Measurements from ENCODE around the gene LLGL2. TPM values are rescaled to one million over a fixed set of nuclear protein-coding genes. Genes with fewer than 3 reads are reported as not detected.

Gene LLGL2
- total RNA-seq, result under 0.01 and 0.89 TPM in 2 replicates

DNA sequence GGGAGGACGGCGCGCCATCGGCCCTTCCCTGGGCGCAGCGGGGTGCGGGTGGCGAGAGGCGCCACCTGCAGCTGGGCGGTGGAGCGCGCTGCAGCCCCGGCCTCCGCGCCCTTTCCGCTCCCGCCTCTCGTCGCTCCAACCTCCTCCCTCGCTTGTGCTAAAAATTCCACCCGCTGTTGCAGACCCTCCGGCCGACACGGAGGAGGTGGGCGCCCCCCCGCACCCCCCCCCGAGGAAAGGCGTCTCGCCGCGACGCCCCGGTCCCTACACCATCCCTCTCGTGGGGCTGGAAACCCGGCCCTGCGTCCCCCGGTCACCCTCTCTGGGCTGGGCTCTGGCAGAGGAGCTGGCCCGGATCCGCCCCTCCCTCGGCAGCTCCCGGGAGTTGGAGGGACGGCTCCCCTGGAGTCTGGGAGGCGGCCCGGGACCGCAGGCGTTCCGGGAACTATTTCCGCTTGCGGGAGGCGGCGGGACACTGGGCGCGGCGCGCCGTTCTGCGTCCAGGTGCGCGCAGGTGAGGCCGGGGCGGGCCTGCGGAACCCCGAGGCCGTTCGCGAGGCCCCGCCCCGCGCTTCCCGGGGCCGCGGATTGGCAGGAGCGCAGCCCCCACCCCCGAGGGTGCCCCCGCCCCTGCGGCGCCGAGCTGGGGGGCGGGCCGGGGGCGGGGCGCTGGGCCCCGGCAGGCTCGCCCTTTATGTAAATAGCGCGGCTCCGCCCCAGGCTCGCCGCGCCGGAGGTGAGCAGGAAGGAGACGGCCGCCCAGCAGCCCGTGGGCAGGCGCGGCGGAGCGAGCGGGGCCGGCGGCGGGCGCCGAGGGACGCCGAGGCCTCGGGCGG is at the start of gene LLGL2:
Gene LLGL2, plus strand, starts transcription at position 728 of the 836 bp plus-strand sequence. CDS start 17,730 bp downstream, outside the sequence.

DNA sequence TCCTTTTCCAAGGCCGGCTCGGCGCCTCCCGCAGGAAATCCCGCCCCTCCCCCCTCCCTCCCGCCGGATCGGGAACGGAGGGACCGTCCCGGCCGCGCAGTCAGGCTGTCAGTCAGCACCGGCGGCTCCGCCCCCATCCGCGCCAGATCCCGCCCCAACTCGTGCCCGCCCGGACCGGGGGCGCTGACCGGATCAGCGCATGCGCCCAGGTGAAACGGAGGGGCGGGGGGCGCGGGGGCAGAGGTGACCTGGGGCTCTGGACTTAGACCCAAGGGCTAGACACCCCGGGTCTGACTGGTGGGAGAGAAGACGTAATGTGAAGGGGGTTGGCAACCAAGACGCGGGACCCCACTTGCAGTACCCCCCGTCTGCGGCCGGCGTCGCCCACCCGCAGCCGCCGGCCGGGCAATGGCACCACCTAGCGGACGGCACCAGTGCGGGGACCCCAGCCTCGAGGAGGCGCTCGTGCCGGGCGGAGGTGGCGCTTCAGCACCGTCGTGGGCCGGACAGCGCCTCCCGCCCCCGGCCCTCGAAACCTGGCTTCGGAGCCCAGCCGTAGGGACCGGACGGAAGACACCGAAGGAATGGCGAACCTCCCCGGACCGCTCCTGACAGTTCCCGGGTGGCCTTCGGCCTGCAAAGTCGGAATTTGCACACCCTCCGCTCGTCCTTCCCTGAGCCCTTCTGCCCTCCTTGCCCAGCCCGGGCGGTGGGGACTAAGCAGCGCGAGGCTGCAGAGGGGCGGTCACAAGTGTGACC is 9.8 kb upstream of the LLGL2 start, which contains the start of gene CASKIN2:
Gene CASKIN2, minus strand, starts transcription at position 42 of the 759 bp plus-strand sequence. CDS start 1,733 bp downstream, outside the sequence.

DNA sequence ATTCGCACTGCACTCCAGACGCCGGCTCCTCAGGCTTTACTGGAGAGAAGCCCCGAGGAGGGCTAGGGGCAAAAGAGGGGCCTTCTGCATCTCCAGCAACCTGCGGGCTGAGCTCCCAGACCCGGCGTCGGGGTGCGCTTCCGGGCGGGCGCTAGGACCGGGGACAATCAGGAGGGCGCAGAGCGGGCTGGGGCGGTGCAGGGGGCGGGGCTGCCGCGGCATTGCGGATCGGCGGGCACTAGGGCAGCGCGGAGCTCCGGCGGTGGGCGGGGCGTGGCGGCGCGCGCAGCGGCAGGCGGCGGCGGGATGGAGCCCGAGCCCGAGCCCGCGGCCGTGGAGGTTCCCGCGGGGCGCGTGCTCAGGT is 9.3 kb upstream of the LLGL2 start, which contains the start of gene TSEN54:
Gene TSEN54, plus strand, starts transcription at position 274 of the 364 bp plus-strand sequence. Its CDS starts 33 bp downstream, at position 307.

DNA sequence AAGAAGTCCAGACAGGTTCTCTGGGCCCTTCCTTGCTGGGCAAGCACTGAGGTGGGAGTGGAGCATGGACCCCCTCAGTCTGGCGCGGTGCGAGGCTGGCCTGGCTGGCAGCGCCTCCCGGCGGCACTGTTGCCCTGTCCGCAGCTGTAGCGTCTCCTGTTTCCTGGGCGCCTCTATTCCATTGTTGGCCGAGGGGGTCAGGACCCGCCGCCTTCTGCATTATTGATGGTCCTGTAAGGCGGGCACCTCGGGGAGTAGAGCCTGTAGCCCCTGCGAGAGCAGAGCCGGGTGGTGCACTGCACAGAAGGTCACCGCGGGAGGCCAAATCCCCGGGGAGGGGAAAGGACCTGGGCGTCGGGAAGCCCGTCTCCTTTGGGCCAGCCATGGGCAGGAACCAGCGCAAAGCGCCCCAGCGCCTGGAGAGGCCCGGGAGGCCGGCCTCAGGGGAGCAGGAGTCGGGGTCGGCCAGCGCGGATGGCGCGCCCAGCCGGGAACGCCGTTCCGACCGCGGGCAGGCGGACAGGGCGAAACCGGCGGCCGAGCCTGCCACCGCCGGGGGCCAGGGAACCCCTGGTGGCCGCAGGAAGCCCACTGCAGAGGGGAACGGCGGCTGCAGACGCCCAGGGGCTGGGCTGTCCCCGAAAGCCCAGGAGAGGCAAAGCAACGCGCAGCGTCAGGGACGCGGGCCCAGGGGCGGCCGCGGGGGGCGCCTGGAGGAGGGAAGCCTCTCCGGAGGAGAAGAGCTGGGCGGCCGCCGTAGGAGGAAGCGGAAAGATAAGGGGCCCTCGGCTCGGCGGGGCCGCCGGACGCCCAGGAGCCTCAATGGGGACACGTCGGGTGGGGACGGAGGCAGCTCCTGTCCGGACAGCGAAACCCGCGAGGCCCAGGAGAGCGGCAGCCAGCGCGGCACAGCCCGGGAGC is 62.4 kb downstream of the LLGL2 start, which contains the start of gene MYO15B:
Gene MYO15B, plus strand, starts transcription at position 126 of the 921 bp plus-strand sequence. Its CDS starts 258 bp downstream, at position 384.

Other genes starting within 250 kb of the LLGL2 start
- 4.8 and 8.1 TPM in 2 replicates for gene SLC25A19, start 236.3 kb upstream of the LLGL2 start, total RNA-seq
- 75.0 and 92.3 TPM in 2 replicates for gene GRB2, start 120.0 kb upstream of the LLGL2 start, total RNA-seq
- 38.1 and 42.5 TPM in 2 replicates for gene TMEM94, start 69.1 kb upstream of the LLGL2 start, total RNA-seq
- gene CASKIN2, start 10.2 kb upstream of the LLGL2 start, total RNA-seq, result 6.3 and 8.2 TPM in 2 replicates
- gene TSEN54, start 9.2 kb upstream of the LLGL2 start, total RNA-seq, result 14.7 and 15.4 TPM in 2 replicates
- 0.18 and 2.6 TPM in 2 replicates for gene MYO15B, start 62.1 kb downstream of the LLGL2 start, total RNA-seq
- 0.18 TPM in 1 of 2 replicates, not detected in the other for gene SMIM5, start 107.7 kb downstream of the LLGL2 start, total RNA-seq
- gene RECQL5, start 141.5 kb downstream of the LLGL2 start, total RNA-seq, result 18.3 and 21.6 TPM in 2 replicates
- gene SAP30BP, start 141.6 kb downstream of the LLGL2 start, total RNA-seq, result 80.1 and 106 TPM in 2 replicates
- not detected in 2 replicates for gene ITGB4, start 195.8 kb downstream of the LLGL2 start, total RNA-seq
- gene GALK1, start 239.5 kb downstream of the LLGL2 start, total RNA-seq, result 62.2 and 70.3 TPM in 2 replicates

All from myometrial cell (primary cell).